HL-60/S4 treated with retinoic acid at 250 ng/mL for 4 days and 3 days (cell line): ENCODE measurements around the gene BCAR1.

ENCODE experiments used
- in situ Hi-C: fragments of 300-500 bp; cut with MboI; formaldehyde crosslinking; loops from 2 replicates; pipeline ENCODE4 v1.7.0; 2022; ENCODE audit warnings: low sequenced_read_pairs

Gene BCAR1

DNA sequence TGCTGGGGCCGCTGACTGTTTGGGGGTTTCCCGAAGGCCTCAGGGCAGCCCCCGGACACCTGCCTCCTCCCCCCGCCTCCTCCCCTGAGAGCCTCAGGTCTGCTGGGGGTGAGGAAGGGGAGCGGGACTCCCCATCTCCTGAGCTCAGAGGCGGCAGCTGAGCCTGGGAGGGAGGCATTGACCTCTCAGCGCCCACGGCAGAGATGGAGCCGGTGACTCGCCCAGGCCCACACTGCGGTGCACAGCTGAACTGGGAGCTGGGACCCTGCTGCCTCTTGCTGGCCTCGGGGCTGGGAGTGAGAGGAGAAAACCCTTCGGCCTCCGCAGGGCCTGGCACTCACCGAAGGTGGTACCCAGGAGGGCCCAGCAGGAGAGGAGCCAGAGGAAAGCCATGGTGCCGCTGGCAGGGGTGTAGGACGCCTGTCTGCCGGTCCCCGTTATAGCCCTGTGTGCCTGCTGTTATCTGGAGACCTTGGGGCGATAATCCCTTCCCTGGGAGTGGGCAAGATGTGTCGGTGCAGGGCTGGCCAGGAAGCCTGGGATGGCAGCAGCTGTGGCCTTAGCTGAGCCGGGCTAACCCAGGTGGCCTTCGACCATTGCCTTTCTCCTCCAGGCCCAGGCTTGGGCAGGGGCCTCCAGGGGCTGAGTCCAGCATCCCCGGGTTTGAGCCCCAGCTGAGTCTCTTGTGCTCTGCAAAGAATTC is 44.5 kb downstream of the BCAR1 start, which contains the start of gene CTRB2:
CTRB2 (minus strand) TSS at position 413 of the 703 bp plus-strand sequence; CDS start at position 393, 20 bp downstream.
- in situ Hi-C loops, result loop anchor here (25.0 kb wide), 1 partner anchor 180 kb away; no protein-coding TSS in a partner anchor

DNA sequence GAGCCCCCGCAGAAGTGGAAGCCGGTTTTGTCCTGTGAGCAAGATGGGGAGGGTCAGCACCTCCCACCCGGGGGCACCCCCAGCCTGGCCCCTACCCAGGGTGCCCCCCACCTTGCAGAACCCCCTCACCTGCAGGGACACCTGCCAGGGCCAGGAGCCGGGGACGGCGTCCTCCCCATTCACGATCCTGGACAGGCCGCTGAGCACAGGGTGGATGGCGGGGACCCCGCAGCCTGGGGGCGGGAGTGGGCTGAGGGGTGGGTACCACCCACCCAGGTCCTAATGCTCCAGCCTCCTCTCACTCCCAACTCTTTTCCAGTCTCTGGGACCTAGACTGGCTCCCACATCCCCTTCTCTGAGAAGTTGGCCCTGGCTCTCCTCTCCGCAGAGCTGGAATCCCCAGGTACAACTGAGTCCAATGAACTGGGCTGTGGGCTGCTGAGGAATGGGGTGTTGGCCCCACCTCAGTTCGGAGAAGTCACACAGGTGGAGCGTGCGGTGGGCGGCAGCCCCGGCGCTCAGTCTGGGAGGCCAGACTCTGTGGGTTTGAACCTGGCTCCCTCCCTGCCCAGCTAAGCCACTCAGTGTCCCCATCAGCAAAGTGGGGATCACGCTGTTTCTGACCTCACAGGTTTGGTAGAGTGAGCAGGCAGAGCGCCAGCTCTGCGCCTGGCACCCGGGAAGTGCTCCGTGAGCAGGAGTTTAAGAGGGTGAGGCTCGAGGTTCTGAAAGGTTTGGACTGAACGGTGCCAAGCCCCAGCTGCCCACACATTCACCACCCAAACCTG is 45.3 kb downstream of the BCAR1 start:
- in situ Hi-C loops, result loop anchor here (25.0 kb wide), 1 partner anchor 181 kb away; no protein-coding TSS in a partner anchor

DNA sequence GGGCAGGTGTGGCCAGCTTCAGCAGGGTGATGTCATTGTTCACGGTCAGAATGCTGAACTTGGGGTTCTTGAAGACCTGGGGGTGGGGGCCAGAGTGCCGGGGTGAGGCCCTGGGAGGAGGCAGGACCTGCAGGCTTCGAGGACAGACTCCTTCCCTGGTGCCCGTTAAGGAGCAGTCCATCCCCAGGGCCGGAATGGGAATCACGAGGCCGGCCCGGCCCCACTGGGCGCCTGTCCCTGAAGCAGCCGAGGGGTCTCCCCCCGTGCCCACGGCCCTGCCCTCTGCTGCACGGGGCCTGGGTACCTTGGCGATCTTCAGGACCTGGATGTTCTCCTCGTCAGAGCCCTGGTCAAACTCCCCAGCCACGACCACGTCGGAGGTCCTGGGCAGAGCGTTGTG is 46.0 kb downstream of the BCAR1 start:
- in situ Hi-C loops, result loop anchor here (25.0 kb wide), 1 partner anchor 182 kb away; no protein-coding TSS in a partner anchor

DNA sequence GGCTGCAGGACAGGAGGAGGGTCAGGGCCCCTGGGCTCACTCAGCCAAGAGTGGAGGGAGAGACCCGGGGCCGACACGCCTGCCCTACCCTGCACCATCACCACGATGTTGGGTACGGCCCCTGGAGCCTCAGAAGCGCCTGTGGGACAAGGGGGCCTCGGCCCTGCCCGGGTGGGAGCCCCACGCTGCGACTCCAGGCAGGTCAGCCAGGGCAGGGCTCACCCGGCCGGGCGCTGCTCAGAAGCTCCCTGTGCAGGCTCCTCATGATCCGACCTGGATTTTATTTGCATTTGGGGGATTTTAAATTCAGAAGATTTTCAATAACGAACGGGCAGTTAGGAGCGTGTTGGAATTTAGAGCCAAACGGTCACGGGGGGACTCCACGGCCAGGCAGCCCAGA is 46.5 kb downstream of the BCAR1 start:
- in situ Hi-C loops, result loop anchor here (25.0 kb wide), 1 partner anchor 182 kb away; no protein-coding TSS in a partner anchor

DNA sequence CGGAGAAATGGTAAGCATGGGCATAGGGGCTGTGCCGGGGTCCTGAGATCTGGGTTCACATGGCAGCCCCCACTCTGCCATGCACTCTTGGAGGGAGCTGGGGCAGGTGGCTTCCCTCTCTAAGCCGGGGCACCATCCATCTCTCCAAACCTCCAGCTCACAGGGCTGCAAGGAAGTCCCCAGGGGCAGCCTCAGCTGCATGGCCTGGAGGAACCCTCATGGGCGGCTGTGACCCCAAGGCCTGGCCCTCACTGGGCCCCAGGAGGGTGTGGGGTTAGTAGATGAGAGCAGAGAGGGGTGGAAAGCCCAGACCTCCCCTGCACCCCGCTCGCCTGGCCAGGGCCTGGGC is 47.0 kb downstream of the BCAR1 start:
- in situ Hi-C loops, result loop anchor here (25.0 kb wide), 1 partner anchor 183 kb away; no protein-coding TSS in a partner anchor

DNA sequence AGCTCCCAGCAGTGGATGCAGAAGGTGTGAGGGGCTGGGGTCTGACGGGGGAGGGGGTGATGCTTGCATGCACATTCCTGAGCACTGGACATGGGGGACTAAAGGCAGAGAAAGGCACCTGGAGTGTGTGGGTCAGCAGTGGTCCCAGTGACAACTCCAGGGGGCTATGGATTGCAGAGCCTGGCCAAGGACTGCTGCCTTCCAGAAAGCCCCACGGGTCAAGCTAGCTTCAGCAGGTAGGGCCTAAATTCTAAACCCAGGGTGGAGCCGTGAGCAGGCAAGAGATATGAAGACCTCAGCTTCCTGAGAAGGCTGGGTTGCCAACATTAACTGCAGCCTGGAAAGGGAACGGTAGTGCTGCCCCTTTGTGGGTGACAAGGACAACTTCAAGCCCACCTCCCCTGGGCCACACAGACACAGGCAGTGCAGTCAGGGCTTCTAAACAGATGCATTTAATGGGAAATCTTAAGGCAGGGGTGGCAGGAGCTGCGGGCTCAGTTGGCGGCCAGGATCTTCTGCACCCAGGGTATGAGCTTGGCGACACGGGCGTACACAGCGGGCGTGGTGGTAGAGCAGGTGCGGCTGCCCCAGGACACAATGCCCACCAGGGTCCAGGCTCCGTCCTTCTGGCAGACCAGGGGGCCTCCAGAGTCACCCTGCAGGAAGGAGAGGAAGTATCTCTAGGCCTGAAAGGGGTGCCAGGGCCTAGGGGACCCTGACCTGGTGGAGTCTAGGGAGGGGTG is 47.6 kb downstream of the BCAR1 start:
- in situ Hi-C loops, result loop anchor here (25.0 kb wide), 1 partner anchor 183 kb away; no protein-coding TSS in a partner anchor

DNA sequence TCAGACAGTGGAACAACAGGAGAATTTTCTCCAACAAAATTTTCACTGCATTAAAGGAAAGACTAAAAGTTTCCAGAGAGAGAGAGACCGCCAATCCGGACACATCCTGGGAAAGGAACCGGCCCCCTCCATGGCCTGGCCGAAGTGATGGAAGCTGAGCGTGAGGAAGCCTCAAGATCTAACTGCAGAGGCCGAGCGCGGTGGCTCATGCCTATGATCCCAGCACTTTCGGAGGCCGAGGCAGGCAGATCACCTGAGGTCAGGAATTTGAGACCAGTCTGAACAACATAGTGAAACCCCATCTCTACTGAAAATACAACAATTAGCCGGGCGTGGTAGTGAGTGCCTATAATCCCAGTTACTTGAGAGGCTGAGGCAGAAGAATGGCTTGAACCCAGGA is 48.3 kb downstream of the BCAR1 start:
- in situ Hi-C loops, result loop anchor here (25.0 kb wide), 1 partner anchor 184 kb away; no protein-coding TSS in a partner anchor

DNA sequence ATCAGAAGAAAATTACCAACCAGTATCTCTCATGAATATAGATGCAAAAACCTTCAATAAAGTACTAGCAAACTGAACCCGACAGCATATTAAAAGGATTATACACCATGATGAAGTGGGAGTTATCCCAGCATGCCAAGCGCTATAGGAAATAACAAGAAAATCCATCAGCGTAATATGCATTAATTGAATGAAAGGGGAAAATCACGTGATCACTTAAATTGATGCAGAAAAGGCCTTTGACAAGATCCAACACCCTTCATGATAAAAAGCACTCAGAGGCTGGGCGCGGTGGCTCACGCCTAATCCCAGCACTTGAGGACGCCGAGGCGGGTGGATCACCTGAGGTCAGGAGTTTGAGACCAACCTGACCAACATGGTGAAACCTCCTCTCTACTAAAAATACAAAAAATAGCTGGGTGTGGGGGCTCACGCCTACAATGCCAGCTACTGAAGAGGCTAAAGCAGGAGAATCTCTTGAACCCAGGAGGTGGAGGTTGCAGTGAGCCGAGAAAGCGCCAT is 49.3 kb downstream of the BCAR1 start:
- in situ Hi-C loops, result loop anchor here (25.0 kb wide), 1 partner anchor 185 kb away; no protein-coding TSS in a partner anchor

DNA sequence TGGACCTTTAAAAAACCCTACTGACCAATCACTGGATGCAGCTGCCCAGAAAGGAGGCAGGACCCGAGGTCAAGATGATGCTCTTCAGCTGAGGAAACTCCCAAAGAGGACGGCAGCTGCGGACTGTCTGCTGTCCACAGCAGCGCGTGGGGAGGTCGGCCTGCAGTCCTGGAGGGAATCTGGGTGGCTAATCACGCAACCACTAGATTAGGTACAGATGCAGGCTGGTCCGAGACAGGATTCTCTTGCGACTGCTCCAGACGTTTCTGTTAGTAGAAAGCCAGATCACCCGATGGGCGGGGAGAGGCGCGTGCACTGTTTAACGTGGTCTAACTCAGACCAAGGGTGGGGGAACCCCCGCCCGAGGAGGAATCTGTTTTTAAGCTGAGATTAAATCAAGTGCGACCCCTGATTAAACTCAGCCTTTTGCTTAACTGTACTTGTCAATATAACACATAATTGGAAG is 53.3 kb downstream of the BCAR1 start:
- in situ Hi-C loops, result loop anchor here (10.0 kb wide), 1 partner anchor 567 kb away; no protein-coding TSS in a partner anchor

DNA sequence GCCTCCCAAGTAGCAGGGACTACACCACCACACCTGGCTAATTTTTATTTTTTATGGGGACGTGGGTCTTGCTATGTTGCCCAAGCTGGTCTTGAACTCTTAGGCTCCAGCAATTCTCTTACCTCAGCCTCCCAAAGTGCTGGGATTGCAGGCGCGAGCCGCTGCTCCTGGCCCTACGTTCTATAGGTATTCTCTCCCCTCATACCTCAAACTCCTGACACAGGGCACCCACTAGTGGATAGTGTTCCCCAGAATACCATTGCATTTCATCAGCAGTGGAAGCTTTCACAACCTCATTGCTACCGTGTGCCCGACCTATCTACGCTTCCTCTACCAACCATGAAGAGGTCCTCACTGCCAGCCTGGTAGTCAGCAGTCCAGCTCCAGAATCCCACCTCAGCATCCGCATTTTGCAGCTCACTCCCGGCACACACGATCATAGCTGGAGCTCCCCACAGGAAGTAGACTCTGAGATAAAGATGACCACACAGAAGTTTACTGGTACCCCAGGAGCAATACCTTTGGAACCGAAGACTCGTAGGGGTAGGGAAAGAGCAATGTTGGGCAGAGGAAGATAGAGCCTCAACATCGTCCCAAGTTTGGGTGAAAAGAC is 53.8 kb downstream of the BCAR1 start:
- in situ Hi-C loops, result loop anchor here (10.0 kb wide), 1 partner anchor 567 kb away; no protein-coding TSS in a partner anchor

DNA sequence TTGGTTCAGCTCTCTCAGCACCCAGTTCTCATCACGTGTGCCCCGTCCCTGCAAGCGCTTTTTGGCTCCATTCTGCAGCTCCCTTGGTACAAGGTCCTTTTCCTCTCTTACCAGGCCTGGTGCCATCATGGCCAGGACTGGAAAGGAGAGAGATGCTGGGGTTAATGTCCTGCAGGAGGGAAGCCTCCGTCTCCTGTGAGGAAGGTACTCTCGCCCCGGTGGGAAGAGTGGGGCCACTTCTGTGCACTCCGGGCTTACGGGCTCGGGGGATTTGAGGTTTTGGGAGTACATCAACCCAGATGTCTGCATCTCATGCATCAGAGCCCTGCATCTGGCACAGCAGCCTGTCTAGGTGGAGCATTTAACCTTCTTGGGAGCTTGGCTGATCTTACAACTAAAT is 54.6 kb downstream of the BCAR1 start:
- in situ Hi-C loops, result loop anchor here (10.0 kb wide), 1 partner anchor 568 kb away; no protein-coding TSS in a partner anchor

DNA sequence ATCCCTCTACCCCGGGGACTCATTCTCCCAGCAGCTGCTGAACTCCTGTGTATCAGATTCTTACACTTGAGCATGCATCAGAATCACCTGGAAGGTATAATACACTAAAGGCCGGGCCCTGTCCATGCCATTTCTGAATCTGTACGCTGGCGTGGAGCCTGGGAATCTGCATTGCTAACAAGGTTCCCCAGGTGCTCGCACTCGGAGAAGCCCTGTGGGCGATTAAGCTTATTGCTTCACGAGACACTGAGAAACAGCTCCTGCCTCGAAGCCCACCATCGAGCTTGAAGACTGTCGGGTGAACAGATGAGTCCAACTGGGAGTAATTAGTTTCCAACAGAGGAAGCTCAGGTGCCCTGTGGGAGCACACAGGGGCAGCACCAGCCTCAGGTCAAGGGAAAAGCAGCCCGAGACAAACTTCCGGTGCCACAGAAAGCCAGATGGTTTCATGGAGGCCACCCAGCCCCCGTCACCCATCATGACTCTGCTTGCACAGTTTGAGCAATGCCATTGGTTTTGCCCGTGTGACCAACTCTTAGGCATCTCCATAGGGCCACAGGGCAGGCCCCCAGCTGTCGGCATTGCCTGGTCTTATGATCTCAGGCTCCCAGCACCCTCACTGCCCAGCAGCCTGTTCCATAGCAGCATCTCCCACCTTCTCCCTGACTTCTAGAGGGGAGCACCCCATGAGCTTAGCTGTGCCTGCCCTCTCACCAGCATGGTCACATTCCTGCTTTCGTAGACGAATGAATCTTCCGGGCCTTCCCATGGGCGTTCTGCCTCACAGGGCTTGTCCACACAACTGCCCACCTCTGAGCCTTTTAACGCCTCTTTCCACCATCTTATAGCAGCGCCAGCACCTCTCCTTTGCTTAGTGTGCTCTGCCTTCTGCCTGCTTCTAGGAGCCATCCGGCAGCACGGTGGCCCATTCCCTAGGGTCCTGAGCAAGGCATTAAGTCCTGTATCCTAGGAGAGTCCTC is 55.3 kb downstream of the BCAR1 start:
- in situ Hi-C loops, result loop anchor here (10.0 kb wide), 1 partner anchor 569 kb away; no protein-coding TSS in a partner anchor

DNA sequence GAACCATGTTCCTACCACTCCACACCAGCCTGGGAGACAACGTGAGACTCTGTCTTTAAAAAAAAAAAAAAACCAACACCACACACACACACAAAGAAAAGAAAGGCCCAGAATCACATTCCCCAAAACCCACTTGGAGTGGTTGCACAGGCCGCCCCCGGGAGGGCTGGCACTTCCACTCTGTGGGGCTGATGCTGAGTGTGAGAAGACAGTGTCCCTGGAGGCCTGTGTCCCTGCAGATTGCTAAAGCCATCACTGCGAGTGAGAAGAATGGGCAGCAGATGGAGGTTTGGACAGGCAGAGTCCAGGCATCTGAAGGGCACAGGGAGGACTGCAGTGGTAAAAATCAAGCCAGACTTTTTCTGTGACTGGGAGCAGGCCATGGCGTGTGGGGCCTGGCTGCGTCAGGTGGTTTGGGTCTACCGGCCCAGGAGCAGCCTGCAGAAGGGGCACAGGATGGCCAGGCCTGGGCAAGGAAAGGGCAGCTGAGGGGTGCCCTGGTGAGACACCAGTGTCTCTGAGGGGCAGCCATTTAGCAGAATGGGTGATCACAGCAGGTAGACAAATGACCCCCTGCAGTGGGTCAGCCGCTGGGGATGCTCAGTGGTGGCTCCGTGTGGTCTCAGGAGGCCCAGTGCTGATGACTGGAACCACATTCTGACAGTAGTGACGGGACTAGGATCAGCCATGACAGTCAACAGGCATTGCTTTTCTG is 57.5 kb downstream of the BCAR1 start:
- in situ Hi-C loops, result loop anchor here (10.0 kb wide), 1 partner anchor 571 kb away; no protein-coding TSS in a partner anchor

DNA sequence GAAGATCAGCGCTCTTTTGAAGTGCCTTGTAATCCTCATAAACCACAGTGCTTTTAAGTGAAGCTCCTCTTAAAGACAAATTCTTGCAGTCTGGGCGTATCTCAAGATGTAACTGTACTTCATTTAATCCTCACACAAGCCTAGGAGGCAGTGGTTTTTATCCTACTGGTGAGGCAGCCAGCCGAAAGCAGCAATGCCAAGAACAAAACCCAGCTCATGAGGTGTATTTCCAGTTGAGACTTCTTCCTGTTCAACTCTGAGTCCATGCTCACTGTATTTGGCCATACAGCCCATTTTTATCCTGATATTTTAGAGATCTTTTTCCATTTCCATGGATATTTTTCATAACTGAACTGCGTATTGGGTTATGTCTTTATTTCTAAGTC is 58.2 kb downstream of the BCAR1 start:
- in situ Hi-C loops, result loop anchor here (10.0 kb wide), 1 partner anchor 572 kb away; no protein-coding TSS in a partner anchor

DNA sequence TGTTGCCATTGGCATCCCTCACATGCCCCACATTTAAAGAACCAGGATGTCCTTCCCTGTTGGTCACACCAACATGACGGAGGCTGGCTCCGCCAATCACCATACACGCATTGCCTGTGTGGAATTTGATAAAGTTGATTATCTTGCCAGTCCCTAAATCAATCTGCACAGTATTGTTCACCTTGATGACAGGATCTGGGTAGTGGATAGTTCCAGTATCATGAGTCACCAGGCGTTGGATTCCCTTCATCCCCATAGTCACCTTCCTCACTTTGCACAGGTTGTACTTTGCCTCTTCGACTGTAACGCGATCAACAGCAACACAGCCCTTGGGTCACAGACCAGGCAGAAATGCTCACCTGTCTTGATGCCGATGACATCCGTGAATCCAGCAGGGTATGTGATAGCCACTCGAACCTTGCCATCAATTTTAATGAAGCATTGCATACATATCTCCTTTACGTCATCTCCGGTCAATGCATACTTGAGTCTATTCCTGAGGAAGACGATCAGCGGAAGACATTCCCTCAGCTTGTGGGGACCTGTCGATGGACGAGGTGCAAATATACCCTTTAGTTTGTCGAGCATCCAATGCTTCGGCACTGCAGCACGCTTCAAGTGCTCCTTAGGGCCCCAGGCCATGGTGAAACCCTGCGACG is 58.7 kb downstream of the BCAR1 start:
- in situ Hi-C loops, result loop anchor here (10.0 kb wide), 1 partner anchor 572 kb away; no protein-coding TSS in a partner anchor

DNA sequence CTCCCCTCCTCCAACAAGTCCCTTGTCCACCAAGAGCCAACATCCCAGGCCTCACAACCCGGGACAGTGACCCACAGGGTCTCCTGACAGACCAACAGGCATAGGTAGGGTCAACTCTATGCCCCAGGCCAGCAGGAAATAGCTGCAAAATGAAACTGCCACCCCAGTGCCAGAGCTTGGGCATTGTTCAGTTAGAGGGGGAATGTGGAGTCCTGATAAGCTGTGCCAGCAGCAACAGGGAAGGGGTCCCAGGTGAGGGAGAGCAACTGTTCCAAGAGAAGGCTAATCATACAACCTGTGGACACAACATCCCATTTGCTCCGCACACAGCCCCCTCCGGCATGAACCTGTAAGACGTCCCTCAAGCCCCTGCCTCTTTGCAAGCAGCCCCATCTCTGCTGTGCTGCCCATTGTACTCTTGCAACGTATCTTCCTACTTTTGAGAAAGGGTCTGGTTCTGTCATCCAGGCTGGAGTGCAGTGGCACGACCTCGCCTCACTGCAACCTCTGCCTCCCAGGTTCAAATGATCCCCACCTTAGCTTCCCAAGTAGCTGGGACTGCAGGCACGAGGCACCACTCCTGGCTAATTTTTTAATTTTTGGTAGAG is 61.7 kb downstream of the BCAR1 start:
- in situ Hi-C loops, result loop anchor here (10.0 kb wide), 1 partner anchor 575 kb away; no protein-coding TSS in a partner anchor
